Nephron progenitor cell (in vitro differentiated cells): ENCODE measurements around the gene BCORL1.

Experiments used
- DNase-seq: peaks from one replicate; pipeline ENCODE4 v3.0.0; 2021
- H3K27ac Mint-ChIP-seq: 2 replicates; pipeline ENCODE4 v1.8.0; 2021; ENCODE audit warnings: mild to moderate bottlenecking, moderate library complexity, mixed read lengths
- H3K27me3 Mint-ChIP-seq: 2 replicates; pipeline ENCODE4 v1.8.0; 2021; ENCODE audit warnings: mild to moderate bottlenecking, low read depth, mixed read lengths; ENCODE audit not compliant: poor library complexity
- H3K36me3 Mint-ChIP-seq: 2 replicates; pipeline ENCODE4 v1.8.0; 2021; ENCODE audit warnings: low read depth, mixed read lengths
- H3K4me1 Mint-ChIP-seq: 2 replicates; pipeline ENCODE4 v1.8.0; 2021; ENCODE audit warnings: mixed read lengths
- H3K4me3 Mint-ChIP-seq: 2 replicates; pipeline ENCODE4 v1.8.0; 2021; ENCODE audit warnings: mild to moderate bottlenecking, moderate library complexity, mixed read lengths
- H3K9me3 Mint-ChIP-seq: 2 replicates; pipeline ENCODE4 v1.8.0; 2021; ENCODE audit warnings: mild to moderate bottlenecking, moderate library complexity, mixed read lengths
- CTCF ChIP-seq: fragments of 200-600 bp; sonication (generic); IDR thresholded peaks from 2 replicates; pipeline ENCODE4 v1.5.0; 2021; ENCODE audit warnings: antibody characterized with exemption

The BCORL1 gene

GRCh38 chrX:130097507-130098209, 115.2 kb downstream of the BCORL1 start:
- no peak overlapping the region for H3K4me3 Mint-ChIP-seq
- no peak for TF ChIP-seq CTCF
- DNase-seq: no peak
- H3K9me3 Mint-ChIP-seq: peaks cover 44% of the 10 kb centered on the region
- H3K27me3 Mint-ChIP-seq: peaks cover 7% of the 10 kb centered on the region
- peak overlapping the region; percentile 24 for H3K27ac Mint-ChIP-seq
- H3K36me3 Mint-ChIP-seq: no peaks in the 10 kb centered on the region
- H3K4me1 Mint-ChIP-seq: peaks cover 9% of the 10 kb centered on the region

DNA sequence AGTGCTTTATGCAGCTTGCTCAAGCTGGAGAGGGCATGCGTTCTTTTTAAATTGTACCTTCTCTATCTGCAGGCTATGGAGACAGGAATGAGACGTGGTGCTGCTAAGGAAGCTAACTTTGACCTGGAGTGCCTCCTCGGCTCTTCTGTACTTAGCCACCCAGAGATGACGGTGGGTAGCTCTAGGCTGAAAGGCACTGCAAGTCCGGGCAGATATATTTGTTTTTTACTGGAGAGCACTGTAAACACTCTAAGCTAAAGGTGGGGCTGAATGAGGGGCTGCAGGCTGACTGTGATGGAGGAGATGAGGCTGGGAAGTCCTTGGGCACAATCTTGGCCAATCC, 115.7 kb downstream of the BCORL1 start:
- Mint-ChIP-seq H3K36me3 (no peaks in the 10 kb centered on the region), H3K4me3 (no peak overlapping the region)

DNA sequence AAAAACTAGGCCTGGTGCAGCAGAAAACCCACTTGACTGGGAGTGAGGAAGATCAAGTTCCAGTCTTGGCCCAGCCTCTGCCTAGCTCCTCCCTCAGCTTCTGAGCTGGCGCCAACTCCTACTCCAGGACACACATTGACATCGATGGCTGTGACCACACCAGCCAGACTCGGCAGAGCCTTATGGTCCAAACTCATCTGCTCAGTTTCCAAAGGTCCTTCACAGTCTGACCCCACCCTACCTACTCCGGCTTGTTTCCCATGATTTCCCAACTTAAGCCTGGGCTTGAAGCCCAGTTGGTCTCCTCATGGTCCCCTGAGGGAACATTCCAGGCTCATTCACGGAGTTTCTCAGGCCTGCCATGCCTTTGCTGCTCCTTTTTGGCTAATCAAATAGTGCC, 117.7 kb downstream of the BCORL1 start:
- peaks cover 11% of the 10 kb centered on the region for H3K4me1 Mint-ChIP-seq
- no peak for TF ChIP-seq CTCF
- no peak overlapping the region for H3K27ac Mint-ChIP-seq
- H3K4me3 Mint-ChIP-seq: no peak overlapping the region
- no peaks in the 10 kb centered on the region for H3K36me3 Mint-ChIP-seq
- peaks cover 54% of the 10 kb centered on the region for H3K9me3 Mint-ChIP-seq
- peaks cover 4% of the 10 kb centered on the region for H3K27me3 Mint-ChIP-seq
- no peak for DNase-seq

More for the DNA sequence above, 115.7 kb downstream of the BCORL1 start:
- no peak for TF ChIP-seq CTCF
- Mint-ChIP-seq H3K4me1 (peaks cover 9% of the 10 kb centered on the region), H3K27ac (peak overlapping the region; percentile 24), H3K9me3 (peaks cover 43% of the 10 kb centered on the region), H3K27me3 (peaks cover 7% of the 10 kb centered on the region)
- no peak for DNase-seq

GRCh38 chrX:130103605-130104004, 121.2 kb downstream of the BCORL1 start:
- Mint-ChIP-seq H3K4me3 (no peak overlapping the region), H3K27ac (no peak overlapping the region), H3K27me3 (peaks cover 22% of the 10 kb centered on the region), H3K9me3 (peaks cover 58% of the 10 kb centered on the region), H3K36me3 (no peaks in the 10 kb centered on the region), H3K4me1 (peaks cover 28% of the 10 kb centered on the region)
- DNase-seq: no peak
- no peak for TF ChIP-seq CTCF

DNA sequence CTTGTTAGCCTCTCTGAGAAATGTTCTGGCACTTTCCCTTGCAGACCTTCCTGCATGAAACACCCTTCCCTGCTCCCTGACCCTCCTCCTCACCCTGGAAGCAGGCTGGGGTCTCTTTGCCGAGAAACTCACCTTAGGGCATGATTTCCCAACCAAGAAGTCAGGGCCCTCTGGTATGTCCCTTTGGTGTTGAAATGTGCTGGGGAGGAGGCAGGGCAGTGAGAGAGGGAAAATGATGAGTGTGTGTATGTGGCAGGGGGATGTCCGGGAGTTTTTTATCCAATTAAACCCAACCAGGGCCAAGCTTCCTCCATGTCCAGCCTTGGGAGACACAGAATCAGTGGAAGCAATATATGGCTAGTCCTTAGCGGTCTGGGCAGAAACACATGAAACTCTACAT, 122.8 kb downstream of the BCORL1 start:
- no peak for DNase-seq
- Mint-ChIP-seq H3K27ac (no peak overlapping the region), H3K27me3 (peaks cover 32% of the 10 kb centered on the region), H3K9me3 (peaks cover 51% of the 10 kb centered on the region), H3K4me1 (peaks cover 32% of the 10 kb centered on the region), H3K36me3 (no peaks in the 10 kb centered on the region), H3K4me3 (peak overlapping the region; percentile 29)
- TF ChIP-seq CTCF: no peak

- no peak overlapping the region for H3K27ac Mint-ChIP-seq
- H3K27me3 Mint-ChIP-seq: peaks cover 31% of the 10 kb centered on the region
These were observed 123.6 kb downstream of the BCORL1 start for GRCh38 chrX:130106071-130106470.

More at GRCh38 chrX:130106071-130106470, 123.6 kb downstream of the BCORL1 start:
- no peak for TF ChIP-seq CTCF
- no peak for DNase-seq
- Mint-ChIP-seq H3K36me3 (no peaks in the 10 kb centered on the region), H3K9me3 (peaks cover 43% of the 10 kb centered on the region), H3K4me3 (no peak overlapping the region), H3K4me1 (peaks cover 32% of the 10 kb centered on the region)
